ENCODE data around the gene SUDS3.

SUDS3 gene

DNA sequence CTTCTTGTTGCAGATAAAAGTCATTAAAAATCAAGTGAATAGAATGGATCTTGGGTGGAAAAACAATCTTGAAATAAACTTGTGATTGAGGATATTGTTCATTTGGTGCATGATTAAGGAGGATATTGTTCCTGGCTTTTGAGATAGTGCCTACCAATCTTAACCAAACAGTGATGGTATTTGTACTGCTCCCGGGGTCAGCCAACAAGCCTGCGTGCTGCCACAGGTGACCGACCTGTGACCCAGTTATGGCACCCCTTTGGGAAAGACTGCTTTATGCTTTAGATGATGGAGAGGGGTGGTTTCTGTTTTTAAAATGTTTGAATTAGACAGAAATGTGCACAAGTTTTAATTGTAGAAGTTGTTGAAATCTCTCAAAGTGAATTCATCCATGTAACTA lies 41.6 kb downstream of the SUDS3 start:
- H4K8ac ChIP-seq (ENCODE audit: low read depth, low read length), result no peak overlapping the region
- WGBS, 2 donors (ENCODE audit: extremely low coverage in 2 of 2, insufficient read length in 2 of 2, insufficient replicate concordance in 1 of 2), result no CpG with 5 or more reads among the region's 3 CpGs
- no peak overlapping the region for H3K18ac ChIP-seq (ENCODE audit: low read length)
- no peak overlapping the region for H2AK5ac ChIP-seq (ENCODE audit: low read depth, low read length)
- no peak overlapping the region for H4K91ac ChIP-seq (ENCODE audit: low read depth, low read length, poor library complexity)
- no peaks in the 10 kb centered on the region for H3K4me1 ChIP-seq (ENCODE audit: control insufficient read depth in 2 of 2, insufficient read depth in 1 of 2, low read depth in 1 of 2, low read length in 2 of 2)
- no peak overlapping the region for H3K4me3 ChIP-seq (ENCODE audit: low read length in 2 of 2)
- peaks cover 0 to 3% of the 10 kb centered on the region in 2 donors for H3K9me3 ChIP-seq (replicated peaks in 1 of 2; ENCODE audit: control insufficient read depth in 2 of 2, insufficient read depth in 1 of 2, low read depth in 1 of 2, low read length in 2 of 2)
- H3K79me1 ChIP-seq (ENCODE audit: low read depth, low read length), result no peaks in the 10 kb centered on the region
- H3K36me3 ChIP-seq (replicated peaks in 1 of 2; ENCODE audit: control insufficient read depth in 2 of 2, insufficient read depth in 2 of 2, low read length in 2 of 2), result peaks cover 12 to 55% of the 10 kb centered on the region in 2 donors
- H3K4ac ChIP-seq (ENCODE audit: low read length), result no peak overlapping the region
- H3K14ac ChIP-seq (ENCODE audit: low read length), result no peak overlapping the region
- no peaks in the 10 kb centered on the region for H3K27me3 ChIP-seq (ENCODE audit: control insufficient read depth in 3 of 3, insufficient read depth in 3 of 3, low read depth in 1 of 3, low read length in 3 of 3)
- H2BK120ac ChIP-seq (ENCODE audit: low read depth, low read length), result no peak overlapping the region
- DNase-seq (ENCODE audit: low spot score), result no peak
- no peak overlapping the region for H3K23ac ChIP-seq (ENCODE audit: low read depth, low read length, poor library complexity)
- no peak overlapping the region for H3K9ac ChIP-seq (ENCODE audit: low read depth, low read length, poor library complexity)
- H2BK12ac ChIP-seq (ENCODE audit: low read length), result no peak overlapping the region
- no peak overlapping the region for H2BK5ac ChIP-seq (ENCODE audit: low read length)
- H3K4me2 ChIP-seq (ENCODE audit: insufficient read depth, low read length, poor library complexity, severe bottlenecking), result no peak overlapping the region
- no peak overlapping the region for H2AFZ ChIP-seq (ENCODE audit: low read length)
- no peak overlapping the region for H2BK15ac ChIP-seq (ENCODE audit: low read length)
- H3K27ac ChIP-seq (replicated peaks; ENCODE audit: low read length), result no peak overlapping the region

DNA sequence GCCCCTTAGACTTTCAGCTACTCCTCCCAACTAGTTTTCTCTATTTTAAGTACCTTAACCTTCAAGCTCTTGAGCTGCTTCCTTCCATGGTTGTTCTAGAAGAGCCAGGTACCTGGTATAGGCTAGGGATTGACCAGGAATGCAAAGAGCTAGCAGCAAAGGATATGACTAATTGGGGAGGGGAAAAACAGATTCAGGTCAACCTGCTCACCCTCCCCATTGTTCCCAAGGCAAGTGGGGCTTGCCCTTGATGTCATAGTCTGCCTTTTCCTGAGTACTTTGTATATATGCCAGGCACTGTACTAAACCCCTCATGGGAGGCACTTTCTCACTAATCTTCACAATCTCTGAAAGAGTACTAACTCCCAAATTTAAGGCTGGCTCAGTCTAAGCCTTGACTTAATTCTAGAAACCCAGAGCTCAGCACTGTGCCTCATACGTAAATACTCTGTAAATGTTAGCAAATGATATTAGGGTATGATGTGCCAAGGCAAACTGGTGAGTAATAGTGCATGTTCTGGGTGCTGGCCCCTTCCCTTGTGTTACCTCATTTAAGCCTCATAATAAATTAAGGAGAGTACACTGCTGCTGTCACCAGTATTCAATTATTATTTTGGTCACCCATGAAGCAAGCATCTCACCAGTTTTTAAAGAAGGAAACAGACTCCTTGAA lies 42.2 kb downstream of the SUDS3 start:
- Histone ChIP-seq H2BK5ac (ENCODE audit: low read length) (no peak overlapping the region), H3K36me3 (replicated peaks in 1 of 2; ENCODE audit: control insufficient read depth in 2 of 2, insufficient read depth in 2 of 2, low read length in 2 of 2) (peaks cover 12 to 49% of the 10 kb centered on the region in 2 donors), H2BK15ac (ENCODE audit: low read length) (no peak overlapping the region), H3K27me3 (ENCODE audit: control insufficient read depth in 3 of 3, insufficient read depth in 3 of 3, low read depth in 1 of 3, low read length in 3 of 3) (no peaks in the 10 kb centered on the region), H3K4me1 (ENCODE audit: control insufficient read depth in 2 of 2, insufficient read depth in 1 of 2, low read depth in 1 of 2, low read length in 2 of 2) (no peaks in the 10 kb centered on the region), H3K27ac (replicated peaks; ENCODE audit: low read length) (no peak overlapping the region), H3K9ac (ENCODE audit: low read depth, low read length, poor library complexity) (no peak overlapping the region), H3K14ac (ENCODE audit: low read length) (no peak overlapping the region), H4K91ac (ENCODE audit: low read depth, low read length, poor library complexity) (no peak overlapping the region), H3K4me3 (ENCODE audit: low read length in 2 of 2) (no peak overlapping the region), H2BK120ac (ENCODE audit: low read depth, low read length) (no peak overlapping the region), H2BK12ac (ENCODE audit: low read length) (no peak overlapping the region), H3K79me1 (ENCODE audit: low read depth, low read length) (no peaks in the 10 kb centered on the region), H3K18ac (ENCODE audit: low read length) (no peak overlapping the region), H2AFZ (ENCODE audit: low read length) (no peak overlapping the region), H3K4ac (ENCODE audit: low read length) (no peak overlapping the region), H3K23ac (ENCODE audit: low read depth, low read length, poor library complexity) (no peak overlapping the region), H3K4me2 (ENCODE audit: insufficient read depth, low read length, poor library complexity, severe bottlenecking) (no peak overlapping the region), H2AK5ac (ENCODE audit: low read depth, low read length) (no peak overlapping the region), H3K9me3 (replicated peaks in 1 of 2; ENCODE audit: control insufficient read depth in 2 of 2, insufficient read depth in 1 of 2, low read depth in 1 of 2, low read length in 2 of 2) (peaks cover 0 to 3% of the 10 kb centered on the region in 2 donors), H4K8ac (ENCODE audit: low read depth, low read length) (no peak overlapping the region)
- DNase-seq (ENCODE audit: low spot score), result no peak
- WGBS, 2 donors (ENCODE audit: extremely low coverage in 2 of 2, insufficient read length in 2 of 2, insufficient replicate concordance in 1 of 2), result no CpG with 5 or more reads among the region's 1 CpG

DNA sequence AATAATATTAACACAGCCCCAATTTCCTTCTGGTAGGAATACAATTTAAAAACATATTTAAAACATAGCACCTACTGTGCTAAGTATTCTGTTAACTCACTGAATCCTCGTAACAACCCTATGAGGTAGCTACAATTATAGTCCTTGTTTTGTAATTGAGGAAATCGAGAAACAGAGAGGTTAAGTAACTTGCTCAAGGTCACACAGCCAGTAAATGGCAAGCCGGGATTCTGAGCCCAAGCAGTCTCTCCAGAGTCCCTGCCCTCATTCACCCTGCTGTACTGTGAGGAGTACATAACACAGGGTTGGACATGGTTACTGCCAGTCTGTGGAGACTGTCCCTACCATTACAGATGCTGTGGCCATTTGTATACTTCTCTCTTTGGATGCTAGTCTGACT lies 44.3 kb downstream of the SUDS3 start:
- no peaks in the 10 kb centered on the region for H3K27me3 ChIP-seq (ENCODE audit: control insufficient read depth in 3 of 3, insufficient read depth in 3 of 3, low read depth in 1 of 3, low read length in 3 of 3)
- WGBS, 2 donors (ENCODE audit: extremely low coverage in 2 of 2, insufficient read length in 2 of 2, insufficient replicate concordance in 1 of 2), result no CpG with 5 or more reads among the region's 3 CpGs

GRCh38 chr12:118424884-118425283 lies 48.5 kb downstream of the SUDS3 start:
- Histone ChIP-seq H3K79me1 (ENCODE audit: low read depth, low read length) (peaks cover 1% of the 10 kb centered on the region), H4K91ac (ENCODE audit: low read depth, low read length, poor library complexity) (no peak overlapping the region), H3K27ac (replicated peaks; ENCODE audit: low read length) (no peak overlapping the region), H2BK5ac (ENCODE audit: low read length) (no peak overlapping the region), H3K14ac (ENCODE audit: low read length) (no peak overlapping the region), H3K36me3 (replicated peaks in 1 of 2; ENCODE audit: control insufficient read depth in 2 of 2, insufficient read depth in 2 of 2, low read length in 2 of 2) (no peaks in the 10 kb centered on the region), H3K9me3 (replicated peaks in 1 of 2; ENCODE audit: control insufficient read depth in 2 of 2, insufficient read depth in 1 of 2, low read depth in 1 of 2, low read length in 2 of 2) (peaks cover 0 to 3% of the 10 kb centered on the region in 2 donors), H3K4me3 (ENCODE audit: low read length in 2 of 2) (no peak overlapping the region), H3K4me2 (ENCODE audit: insufficient read depth, low read length, poor library complexity, severe bottlenecking) (no peak overlapping the region), H3K18ac (ENCODE audit: low read length) (no peak overlapping the region), H4K8ac (ENCODE audit: low read depth, low read length) (no peak overlapping the region), H2BK12ac (ENCODE audit: low read length) (no peak overlapping the region), H2AFZ (ENCODE audit: low read length) (no peak overlapping the region), H2BK15ac (ENCODE audit: low read length) (no peak overlapping the region), H2AK5ac (ENCODE audit: low read depth, low read length) (no peak overlapping the region), H3K4ac (ENCODE audit: low read length) (no peak overlapping the region), H2BK120ac (ENCODE audit: low read depth, low read length) (no peak overlapping the region), H3K9ac (ENCODE audit: low read depth, low read length, poor library complexity) (no peak overlapping the region), H3K23ac (ENCODE audit: low read depth, low read length, poor library complexity) (no peak overlapping the region), H3K27me3 (ENCODE audit: control insufficient read depth in 3 of 3, insufficient read depth in 3 of 3, low read depth in 1 of 3, low read length in 3 of 3) (peaks cover 0 to 2% (median 0%) of the 10 kb centered on the region in 3 experiments), H3K4me1 (ENCODE audit: control insufficient read depth in 2 of 2, insufficient read depth in 1 of 2, low read depth in 1 of 2, low read length in 2 of 2) (no peaks in the 10 kb centered on the region)
- no peak for DNase-seq (ENCODE audit: low spot score)
- WGBS, 2 donors (ENCODE audit: extremely low coverage in 2 of 2, insufficient read length in 2 of 2, insufficient replicate concordance in 1 of 2), result no CpG with 5 or more reads among the region's 7 CpGs

More for the DNA sequence above, 44.3 kb downstream of the SUDS3 start:
- Histone ChIP-seq H2AFZ (ENCODE audit: low read length) (no peak overlapping the region), H3K4me1 (ENCODE audit: control insufficient read depth in 2 of 2, insufficient read depth in 1 of 2, low read depth in 1 of 2, low read length in 2 of 2) (no peaks in the 10 kb centered on the region), H3K36me3 (replicated peaks in 1 of 2; ENCODE audit: control insufficient read depth in 2 of 2, insufficient read depth in 2 of 2, low read length in 2 of 2) (peaks cover 6 to 27% of the 10 kb centered on the region in 2 donors), H3K9me3 (replicated peaks in 1 of 2; ENCODE audit: control insufficient read depth in 2 of 2, insufficient read depth in 1 of 2, low read depth in 1 of 2, low read length in 2 of 2) (peaks cover 0 to 3% of the 10 kb centered on the region in 2 donors), H3K4me3 (ENCODE audit: low read length in 2 of 2) (no peak overlapping the region), H2BK120ac (ENCODE audit: low read depth, low read length) (no peak overlapping the region), H2BK5ac (ENCODE audit: low read length) (no peak overlapping the region), H3K79me1 (ENCODE audit: low read depth, low read length) (no peaks in the 10 kb centered on the region), H4K91ac (ENCODE audit: low read depth, low read length, poor library complexity) (no peak overlapping the region), H2BK12ac (ENCODE audit: low read length) (no peak overlapping the region), H2AK5ac (ENCODE audit: low read depth, low read length) (no peak overlapping the region), H3K14ac (ENCODE audit: low read length) (no peak overlapping the region), H4K8ac (ENCODE audit: low read depth, low read length) (no peak overlapping the region), H3K23ac (ENCODE audit: low read depth, low read length, poor library complexity) (no peak overlapping the region), H3K9ac (ENCODE audit: low read depth, low read length, poor library complexity) (no peak overlapping the region), H3K18ac (ENCODE audit: low read length) (no peak overlapping the region), H3K4ac (ENCODE audit: low read length) (no peak overlapping the region), H3K27ac (replicated peaks; ENCODE audit: low read length) (no peak overlapping the region), H3K4me2 (ENCODE audit: insufficient read depth, low read length, poor library complexity, severe bottlenecking) (no peak overlapping the region), H2BK15ac (ENCODE audit: low read length) (no peak overlapping the region)
- no peak for DNase-seq (ENCODE audit: low spot score)
